ENCODE data around the gene KIF26B. TPM values are rescaled to one million over a fixed set of nuclear protein-coding genes. Genes with fewer than 3 reads are reported as not detected.

Gene KIF26B
- polyA plus RNA-seq, 1 donor (not counting 4 experiments of a cell fraction or from before 2014, with no cell fraction given), result 0.58 TPM

GRCh38 chr1:245649666-245650065 lies 494.9 kb downstream of the KIF26B start:
- Histone ChIP-seq H3K79me2 (ENCODE audit: control insufficient read depth, insufficient read depth, low read length) (no peaks in the 10 kb centered on the region), H3K36me3 (ENCODE audit: control insufficient read depth in 2 of 2, extremely low read depth in 1 of 2, insufficient read depth in 2 of 2, low read length in 2 of 2) (no peaks in the 10 kb centered on the region), H3K9me1 (ENCODE audit: control insufficient read depth, extremely low read depth, insufficient read depth, low read length) (no peaks in the 10 kb centered on the region), H3K9ac (ENCODE audit: control insufficient read depth, extremely low read depth, insufficient read depth, low read length) (no peak overlapping the region), H4K20me1 (ENCODE audit: control insufficient read depth, extremely low read depth, insufficient read depth, low read length) (no peaks in the 10 kb centered on the region), H3K27ac (ENCODE audit: control insufficient read depth, insufficient read depth, low read length) (no peak overlapping the region), H3K4me3 (ENCODE audit: control insufficient read depth in 2 of 3, extremely low read depth in 1 of 3, insufficient read depth in 2 of 3, low read depth in 1 of 3, low read length in 3 of 3) (no peak overlapping the region), H3K9me3 (ENCODE audit: control insufficient read depth, low read depth, low read length) (peaks cover 3% of the 10 kb centered on the region), H2AFZ (ENCODE audit: control insufficient read depth, low read length) (no peak overlapping the region), H3K27me3 (ENCODE audit: control insufficient read depth, extremely low read depth, insufficient read depth, low read length) (no peaks in the 10 kb centered on the region), H3K4me1 (ENCODE audit: control insufficient read depth, extremely low read depth, insufficient read depth, low read length) (no peaks in the 10 kb centered on the region), H3K4me2 (ENCODE audit: control insufficient read depth, extremely low read depth, insufficient read depth, low read depth, low read length) (no peak overlapping the region)
- dilution Hi-C loops (cut with MboI; ENCODE audit: extremely low pct_ligation_motif_present, low sequenced_read_pairs), result no loop called here
- FAIRE-seq (no peak), DNase-seq (ENCODE audit: low read depth, low spot score) (no peak)
- no peak for TF ChIP-seq CTCF (optimal IDR thresholded peaks at IDR 0.05 in 1 of 3, IDR thresholded peaks at IDR 0.05 in 1 of 3, conservative IDR thresholded peaks at IDR 0.05 in 1 of 3; ENCODE audit: extremely low read depth in 1 of 3, insufficient read depth in 2 of 3, low read length in 3 of 3)
- no peak for TF ChIP-seq EZH2 (IDR thresholded peaks at IDR 0.05; ENCODE audit: low read length)

DNA sequence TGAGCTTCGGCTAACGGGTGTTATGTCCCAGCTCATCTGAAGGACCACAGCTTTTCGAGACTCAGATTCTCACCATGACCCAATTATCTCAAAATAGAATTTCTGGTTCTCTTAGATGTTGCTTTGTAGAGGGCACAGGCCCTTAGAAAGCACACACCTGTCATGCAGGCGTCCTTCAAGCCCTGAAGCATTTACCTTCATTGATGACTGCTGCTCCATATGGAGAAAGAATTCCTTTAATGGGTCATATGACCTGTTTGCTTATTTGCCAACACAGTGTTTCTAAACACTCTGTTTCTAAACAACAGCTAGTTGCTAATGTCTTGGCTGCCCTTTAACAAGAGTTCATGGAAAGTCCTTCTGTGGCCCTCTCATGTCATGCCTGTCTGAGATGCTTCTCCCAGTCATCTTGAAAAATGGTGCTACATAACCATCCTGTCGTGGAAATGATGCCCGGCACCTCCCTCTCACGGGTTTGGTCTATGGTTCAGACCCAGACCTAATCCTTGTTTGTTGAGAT lies 495.7 kb downstream of the KIF26B start:
- no peak for FAIRE-seq
- Histone ChIP-seq H3K9ac (ENCODE audit: control insufficient read depth, extremely low read depth, insufficient read depth, low read length) (no peak overlapping the region), H2AFZ (ENCODE audit: control insufficient read depth, low read length) (no peak overlapping the region), H4K20me1 (ENCODE audit: control insufficient read depth, extremely low read depth, insufficient read depth, low read length) (no peaks in the 10 kb centered on the region), H3K79me2 (ENCODE audit: control insufficient read depth, insufficient read depth, low read length) (no peaks in the 10 kb centered on the region), H3K4me2 (ENCODE audit: control insufficient read depth, extremely low read depth, insufficient read depth, low read depth, low read length) (no peak overlapping the region), H3K27me3 (ENCODE audit: control insufficient read depth, extremely low read depth, insufficient read depth, low read length) (no peaks in the 10 kb centered on the region), H3K36me3 (ENCODE audit: control insufficient read depth in 2 of 2, extremely low read depth in 1 of 2, insufficient read depth in 2 of 2, low read length in 2 of 2) (no peaks in the 10 kb centered on the region), H3K27ac (ENCODE audit: control insufficient read depth, insufficient read depth, low read length) (no peak overlapping the region), H3K4me1 (ENCODE audit: control insufficient read depth, extremely low read depth, insufficient read depth, low read length) (no peaks in the 10 kb centered on the region), H3K4me3 (ENCODE audit: control insufficient read depth in 2 of 3, extremely low read depth in 1 of 3, insufficient read depth in 2 of 3, low read depth in 1 of 3, low read length in 3 of 3) (no peak overlapping the region), H3K9me1 (ENCODE audit: control insufficient read depth, extremely low read depth, insufficient read depth, low read length) (no peaks in the 10 kb centered on the region), H3K9me3 (ENCODE audit: control insufficient read depth, low read depth, low read length) (peaks cover 3% of the 10 kb centered on the region)
- no peak for TF ChIP-seq CTCF (optimal IDR thresholded peaks at IDR 0.05 in 1 of 3, IDR thresholded peaks at IDR 0.05 in 1 of 3, conservative IDR thresholded peaks at IDR 0.05 in 1 of 3; ENCODE audit: extremely low read depth in 1 of 3, insufficient read depth in 2 of 3, low read length in 3 of 3)
- TF ChIP-seq EZH2 (IDR thresholded peaks at IDR 0.05; ENCODE audit: low read length), result no peak
- no peak for DNase-seq (ENCODE audit: low read depth, low spot score)
- dilution Hi-C loops (cut with MboI; ENCODE audit: extremely low pct_ligation_motif_present, low sequenced_read_pairs), result no loop called here
